OCI-LY7 (cell line): Measurements from ENCODE around the gene ADAMTS5. TPM values are rescaled to one million over a fixed set of nuclear protein-coding genes. Genes with fewer than 3 reads are reported as not detected.

Source experiments
- BruUV-seq: library from RNA; stranded (reverse); fragments of 400-500 nt; replicated peaks from 2 replicates; lab custom pipeline; 2021; lab: Mats Ljungman, UMichigan
- CTCF ChIA-PET: fragments of 300-600 bp; sonication (Branson Sonifier 250); formaldehyde crosslinking; loops from one replicate; lab custom pipeline; 2022; ENCODE audit warnings: antibody characterized with exemption; ENCODE audit not compliant: unreplicated experiment; lab: Charles Lee
- POLR2A ChIA-PET: fragments of 300-600 bp; sonication (Branson Sonifier 250); formaldehyde crosslinking; loops from one replicate; lab custom pipeline; 2022; ENCODE audit warnings: antibody characterized with exemption; lab: Charles Lee
- DNase-seq: peaks from one replicate; pipeline ENCODE4 v3.0.0-alpha.2; 2015; ENCODE audit warnings: low spot score
- H2AFZ ChIP-seq: fragments of 200-600 bp; sonication (generic), shearing (Covaris generic); 2 replicates; pipeline ENCODE4 v1.6.1; 2014; ENCODE audit warnings: mild to moderate bottlenecking, antibody characterized with exemption, low read length, moderate library complexity
- H3K27ac ChIP-seq: fragments of 200-600 bp; sonication (generic); 2 replicates; pipeline ENCODE4 v1.5.1; 2014; ENCODE audit warnings: mixed run types, low read depth, mild to moderate bottlenecking, moderate library complexity, low read length, inconsistent platforms; ENCODE audit not compliant: poor library complexity, severe bottlenecking
- H3K36me3 ChIP-seq: fragments of 200-600 bp; sonication (generic); 2 replicates; pipeline ENCODE4 v1.6.1; 2014; ENCODE audit warnings: mild to moderate bottlenecking, antibody characterized with exemption, low read length, moderate library complexity, mixed read lengths; ENCODE audit not compliant: insufficient read depth
- H3K4me1 ChIP-seq: fragments of 200-600 bp; sonication (generic); 2 replicates; pipeline ENCODE4 v1.5.1; 2014; ENCODE audit warnings: mild to moderate bottlenecking, low read length; ENCODE audit not compliant: insufficient read depth, poor library complexity, severe bottlenecking
- H3K4me2 ChIP-seq: fragments of 200-600 bp; sonication (generic); 2 replicates; pipeline ENCODE4 v1.6.1; 2014; ENCODE audit warnings: mild to moderate bottlenecking, low read length
- H3K4me3 ChIP-seq: fragments of 200-600 bp; sonication (generic); 2 replicates; pipeline ENCODE4 v1.5.1; 2014; ENCODE audit warnings: mild to moderate bottlenecking, low read depth, low read length; ENCODE audit not compliant: poor library complexity, severe bottlenecking
- H3K79me2 ChIP-seq: fragments of 200-600 bp; sonication (generic); 2 replicates; pipeline ENCODE4 v1.6.1; 2016; ENCODE audit warnings: low read depth, mild to moderate bottlenecking, low read length, moderate library complexity, mixed read lengths; ENCODE audit not compliant: insufficient read depth
- H3K9me2 ChIP-seq: fragments of 200-600 bp; sonication (generic); 2 replicates; pipeline ENCODE4 v1.6.1; 2016; ENCODE audit warnings: mild to moderate bottlenecking, low read length, mixed read lengths; ENCODE audit not compliant: insufficient read depth
- H3K9me3 ChIP-seq: fragments of 200-600 bp; sonication (generic); 2 replicates; pipeline ENCODE4 v1.6.1; 2014; ENCODE audit warnings: mild to moderate bottlenecking, mixed run types, low read length, mixed read lengths
- H4K20me1 ChIP-seq: fragments of 200-600 bp; sonication (generic); 2 replicates; pipeline ENCODE4 v1.6.1; 2014; ENCODE audit warnings: mild to moderate bottlenecking, antibody characterized with exemption, low read length, moderate library complexity, mixed read lengths; ENCODE audit not compliant: insufficient read depth
- EZH2phosphoT487 ChIP-seq: fragments of 200-600 bp; sonication (generic); IDR thresholded peaks from 2 replicates; pipeline ENCODE4 v1.6.1; 2018; ENCODE audit warnings: low read depth, borderline replicate concordance, mild to moderate bottlenecking, mixed run types, antibody characterized with exemption, low read length, moderate library complexity, mixed read lengths
- intact Hi-C: fragments of 100-400 bp; cut with micrococcal nuclease; formaldehyde crosslinking; loops from one replicate; pipeline ENCODE4 v1.10.0; 2022; ENCODE audit not compliant: unreplicated experiment
- microRNA-seq: library from miRNA; unstranded; fragments of <30 nt; microRNA quantifications from one replicate; pipeline ENCODE4 v1.2.0, GENCODE V29; 2022; ENCODE audit warnings: borderline replicate concordance
- small RNA-seq: library from RNA; depleted of rRNA; stranded (forward); fragments of <200 nt; gene quantifications from one replicate; pipeline ENCODE3, GENCODE V24; 2014
- total RNA-seq, 2 experiments: library from RNA; depleted of rRNA in 1 of 2; stranded (reverse); fragments of >200 nt in 1 of 2; shearing (Covaris generic) in 1 of 2; gene quantifications; 2 replicates each; pipeline ENCODE4 v1.2.3, GENCODE V29; 2014 to 2022
- TF ChIP-seq, protein P1 (sequence below): fragments of 200-600 bp; sonication (generic); conservative IDR thresholded peaks from 2 replicates; pipeline ENCODE4 v1.5.1; 2014; ENCODE audit warnings: mild to moderate bottlenecking, antibody characterized with exemption, low read length, moderate library complexity, mixed read lengths

Gene ADAMTS5
- total RNA-seq, 2 experiments from 2014 or later, result not detected

DNA sequence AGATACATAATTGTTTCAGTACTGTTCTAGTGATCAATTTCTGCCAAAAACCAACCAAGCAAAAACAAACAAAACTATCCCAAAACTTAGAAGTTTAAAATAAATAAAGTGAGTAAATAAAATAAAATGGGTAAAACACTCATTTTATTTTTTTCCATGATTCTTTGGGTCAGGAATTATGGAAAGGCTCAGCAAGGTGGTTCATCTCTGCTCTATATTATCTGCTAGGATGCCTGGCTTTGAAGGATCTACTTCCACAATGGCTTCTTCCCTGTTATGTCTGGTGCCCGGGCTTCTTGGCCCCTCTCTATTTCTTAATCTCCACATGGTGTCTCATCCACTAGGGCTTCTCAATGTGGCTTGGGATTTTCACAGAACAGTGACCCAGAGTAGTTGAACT, 92.5 kb downstream of the ADAMTS5 start:
- Histone ChIP-seq H4K20me1 (no peaks in the 10 kb centered on the region), H3K9me3 (no peaks in the 10 kb centered on the region), H3K36me3 (no peaks in the 10 kb centered on the region), H3K4me3 (no peak overlapping the region), H3K9me2 (no peaks in the 10 kb centered on the region), H2AFZ (no peak overlapping the region), H3K27ac (no peak overlapping the region), H3K79me2 (no peaks in the 10 kb centered on the region), H3K4me1 (no peaks in the 10 kb centered on the region), H3K4me2 (no peak overlapping the region)
- CTCF ChIA-PET, result no interaction called here
- TF ChIP-seq, protein P1, sequence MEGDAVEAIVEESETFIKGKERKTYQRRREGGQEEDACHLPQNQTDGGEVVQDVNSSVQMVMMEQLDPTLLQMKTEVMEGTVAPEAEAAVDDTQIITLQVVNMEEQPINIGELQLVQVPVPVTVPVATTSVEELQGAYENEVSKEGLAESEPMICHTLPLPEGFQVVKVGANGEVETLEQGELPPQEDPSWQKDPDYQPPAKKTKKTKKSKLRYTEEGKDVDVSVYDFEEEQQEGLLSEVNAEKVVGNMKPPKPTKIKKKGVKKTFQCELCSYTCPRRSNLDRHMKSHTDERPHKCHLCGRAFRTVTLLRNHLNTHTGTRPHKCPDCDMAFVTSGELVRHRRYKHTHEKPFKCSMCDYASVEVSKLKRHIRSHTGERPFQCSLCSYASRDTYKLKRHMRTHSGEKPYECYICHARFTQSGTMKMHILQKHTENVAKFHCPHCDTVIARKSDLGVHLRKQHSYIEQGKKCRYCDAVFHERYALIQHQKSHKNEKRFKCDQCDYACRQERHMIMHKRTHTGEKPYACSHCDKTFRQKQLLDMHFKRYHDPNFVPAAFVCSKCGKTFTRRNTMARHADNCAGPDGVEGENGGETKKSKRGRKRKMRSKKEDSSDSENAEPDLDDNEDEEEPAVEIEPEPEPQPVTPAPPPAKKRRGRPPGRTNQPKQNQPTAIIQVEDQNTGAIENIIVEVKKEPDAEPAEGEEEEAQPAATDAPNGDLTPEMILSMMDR, result no peak
- no peak for TF ChIP-seq EZH2phosphoT487
- intact Hi-C loops, result no loop called here
- no TSS peak for BruUV-seq
- POLR2A ChIA-PET, result interaction anchor here (0.6 kb wide), 1 partner anchor 1439 kb away, joined by 3 read pairs; no protein-coding TSS in a partner anchor
- DNase-seq, result no peak

Small RNAs within 50 kb of the gene (microRNA-seq; reads per million reads assigned to microRNA genes)
- not detected for gene MIR4759

Small RNAs within 50 kb of the gene (small RNA-seq; reads per million reads assigned to genes)
- not detected for gene MIR4759

Other genes with a start within 250 kb of the ADAMTS5 start
- gene ADAMTS1, start 121.7 kb downstream of the ADAMTS5 start, total RNA-seq (2014; rRNA removed; shearing (Covaris generic)), result not detected in 2 replicates
- not detected in 2 replicates for gene ADAMTS1, start 121.7 kb downstream of the ADAMTS5 start, total RNA-seq (2022)